Transverse colon (tissue), 4 donors: ENCODE measurements around the gene IPO11.

ENCODE experiments used
- EP300 ChIP-seq: sonication (generic); formaldehyde crosslinking; IDR thresholded peaks from one replicate; pipeline ENCODE4 v1.6.1; 2017; ENCODE audit warnings: antibody characterized with exemption, low read depth
- POLR2AphosphoS5 ChIP-seq, 3 donors: sonication (generic); formaldehyde crosslinking; IDR thresholded peaks; one replicate each; pipeline ENCODE4 v1.6.1; 2016; ENCODE audit warnings: antibody characterized with exemption in 3 of 3
- TF ChIP-seq, protein P1 (sequence below), 5 experiments: fragments of 200-600 bp in 3 of 5; fragments of 450-650 bp in 2 of 5; sonication (generic) in 3 of 5; IDR thresholded peaks; 1 replicate in 2 of 5; 2 replicates in 3 of 5; pipeline ENCODE4 v1.5.1; 2016 to 2017; ENCODE audit warnings: antibody characterized with exemption in 5 of 5, inconsistent platforms in 3 of 5, mild to moderate bottlenecking in 2 of 5, moderate library complexity in 1 of 5

DNA sequence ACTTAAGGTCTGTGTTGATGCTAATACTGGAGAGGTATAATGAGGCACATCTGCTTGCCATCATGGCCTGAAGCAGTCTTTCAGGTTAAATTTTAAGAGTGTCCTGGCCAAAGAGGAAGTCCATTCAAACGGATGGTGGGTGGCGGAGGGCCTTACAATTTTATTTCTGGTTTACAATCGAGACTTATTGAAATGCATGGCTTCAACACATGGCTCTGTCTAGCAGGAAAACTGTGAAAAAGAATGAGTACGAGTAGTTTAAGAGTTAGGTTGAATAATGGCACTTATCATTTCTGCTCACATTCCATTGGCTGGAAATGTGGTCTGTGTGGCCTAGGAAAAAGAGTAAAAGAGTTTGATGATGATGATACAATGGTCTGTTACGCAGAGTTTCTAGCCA lies 208.2 kb downstream of the IPO11 start:
- TF ChIP-seq, protein P1, sequence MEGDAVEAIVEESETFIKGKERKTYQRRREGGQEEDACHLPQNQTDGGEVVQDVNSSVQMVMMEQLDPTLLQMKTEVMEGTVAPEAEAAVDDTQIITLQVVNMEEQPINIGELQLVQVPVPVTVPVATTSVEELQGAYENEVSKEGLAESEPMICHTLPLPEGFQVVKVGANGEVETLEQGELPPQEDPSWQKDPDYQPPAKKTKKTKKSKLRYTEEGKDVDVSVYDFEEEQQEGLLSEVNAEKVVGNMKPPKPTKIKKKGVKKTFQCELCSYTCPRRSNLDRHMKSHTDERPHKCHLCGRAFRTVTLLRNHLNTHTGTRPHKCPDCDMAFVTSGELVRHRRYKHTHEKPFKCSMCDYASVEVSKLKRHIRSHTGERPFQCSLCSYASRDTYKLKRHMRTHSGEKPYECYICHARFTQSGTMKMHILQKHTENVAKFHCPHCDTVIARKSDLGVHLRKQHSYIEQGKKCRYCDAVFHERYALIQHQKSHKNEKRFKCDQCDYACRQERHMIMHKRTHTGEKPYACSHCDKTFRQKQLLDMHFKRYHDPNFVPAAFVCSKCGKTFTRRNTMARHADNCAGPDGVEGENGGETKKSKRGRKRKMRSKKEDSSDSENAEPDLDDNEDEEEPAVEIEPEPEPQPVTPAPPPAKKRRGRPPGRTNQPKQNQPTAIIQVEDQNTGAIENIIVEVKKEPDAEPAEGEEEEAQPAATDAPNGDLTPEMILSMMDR (IDR thresholded peaks at IDR 0.05): no peak
- TF ChIP-seq EP300 (no peak), POLR2AphosphoS5 (IDR thresholded peaks at IDR 0.05) (no peak)
